SK-N-SH (cell line): ENCODE results near the gene PKP4. TPM values are rescaled to one million over a fixed set of nuclear protein-coding genes. Genes with fewer than 3 reads are reported as not detected.

Experiments
- CTCF ChIA-PET: fragments of 300-600, 350-600 bp; formaldehyde crosslinking; extraction: SDS; loops from one replicate; lab custom pipeline; 2021; lab: Yijun Ruan, JAX
- POLR2A ChIA-PET: fragments of 350-600 bp; sonication (Branson Sonifier 250); formaldehyde crosslinking; extraction: SDS; loops from one replicate; lab custom pipeline; 2020; ENCODE audit warnings: antibody characterized with exemption, inconsistent platforms; lab: Yijun Ruan, JAX
- DNase-seq: peaks from one replicate; pipeline ENCODE4 v3.0.0; 2012
- H2AFZ ChIP-seq: fragments of 200-600 bp; sonication (generic); 2 replicates; pipeline ENCODE4 v1.8.1; 2016; ENCODE audit warnings: antibody characterized with exemption, mild to moderate bottlenecking, low read depth
- H3F3A ChIP-seq: fragments of 200-600 bp; sonication (generic); replicated peaks from 2 replicates; pipeline ENCODE3; 2016; ENCODE audit warnings: antibody characterized with exemption, mild to moderate bottlenecking; ENCODE audit not compliant: insufficient read depth
- H3K27ac ChIP-seq, 2 experiments: fragments of 200-500 bp in 1 of 2; fragments of 200-600 bp in 1 of 2; sonication (Bioruptor generic) in 1 of 2; sonication (generic), shearing (Covaris generic) in 1 of 2; 2 replicates each; pipeline versions ENCODE4 v1.5.1 to v1.6.1; 2014 to 2016; ENCODE audit warnings: low read depth in 2 of 2, inconsistent platforms in 1 of 2, low read length in 1 of 2, mild to moderate bottlenecking in 1 of 2, mixed read lengths in 1 of 2
- H3K27me3 ChIP-seq: fragments of 200-600 bp; sonication (generic), shearing (Covaris generic); 2 replicates; pipeline ENCODE4 v1.6.1; 2016; ENCODE audit warnings: mixed run types; ENCODE audit not compliant: insufficient read depth
- H3K36me3 ChIP-seq, 2 experiments: fragments of 200-500 bp in 1 of 2; fragments of 200-600 bp in 1 of 2; sonication (Bioruptor generic) in 1 of 2; sonication (generic) in 1 of 2; replicated peaks in 1 of 2; 2 replicates each; pipeline versions ENCODE3 to v1.5.1; 2014 to 2016; ENCODE audit warnings: low read length in 1 of 2, mild to moderate bottlenecking in 1 of 2; ENCODE audit not compliant: insufficient read depth in 2 of 2, control insufficient read depth in 1 of 2
- H3K4me1 ChIP-seq, 2 experiments: fragments of 200-500 bp in 1 of 2; fragments of 200-600 bp in 1 of 2; sonication (Bioruptor generic) in 1 of 2; sonication (generic), shearing (Covaris generic) in 1 of 2; 2 replicates each; pipeline versions ENCODE4 v1.5.1 to v1.6.1; 2014 to 2016; ENCODE audit warnings: low read depth in 1 of 2, low read length in 1 of 2, mixed run types in 1 of 2; ENCODE audit not compliant: insufficient read depth in 2 of 2, control insufficient read depth in 1 of 2
- H3K4me2 ChIP-seq: fragments of 200-600 bp; sonication (generic), shearing (Covaris generic); 2 replicates; pipeline ENCODE4 v1.6.1; 2017; ENCODE audit warnings: mixed run types
- H3K4me3 ChIP-seq, 2 experiments: fragments of 200-500 bp in 1 of 2; fragments of 200-600 bp in 1 of 2; sonication (Bioruptor generic) in 1 of 2; sonication (generic), shearing (Covaris generic) in 1 of 2; 2 replicates each; pipeline versions ENCODE4 v1.5.1 to v1.8.1; 2014 to 2016; ENCODE audit warnings: low read depth in 2 of 2, inconsistent platforms in 1 of 2, low read length in 1 of 2, mild to moderate bottlenecking in 1 of 2, mixed read lengths in 1 of 2, moderate library complexity in 1 of 2
- H3K79me2 ChIP-seq: fragments of 200-600 bp; sonication (generic); 2 replicates; pipeline ENCODE4 v1.8.1; 2017; ENCODE audit warnings: mild to moderate bottlenecking; ENCODE audit not compliant: insufficient read depth
- H3K9ac ChIP-seq: fragments of 200-600 bp; sonication (generic); 2 replicates; pipeline ENCODE4 v1.6.1; 2017; ENCODE audit warnings: mixed run types
- H3K9me2 ChIP-seq: fragments of 200-600 bp; sonication (generic); 2 replicates; pipeline ENCODE4 v1.6.1; 2017; ENCODE audit warnings: mixed run types
- H3K9me3 ChIP-seq: fragments of 200-600 bp; sonication (generic); 2 replicates; pipeline ENCODE4 v1.6.1; 2017; ENCODE audit warnings: mixed run types, mild to moderate bottlenecking, moderate library complexity
- H4K20me1 ChIP-seq: fragments of 200-600 bp; sonication (generic); 2 replicates; pipeline ENCODE4 v1.6.1; 2017; ENCODE audit warnings: mild to moderate bottlenecking, mixed run types; ENCODE audit not compliant: insufficient read depth
- CHD2 ChIP-seq: fragments of 150-350 bp; IDR thresholded peaks from 2 replicates; pipeline ENCODE4 v1.6.1; 2018; ENCODE audit warnings: low read length; ENCODE audit not compliant: partially characterized antibody
- ELF1 ChIP-seq: IDR thresholded peaks from 2 replicates; pipeline ENCODE4 v1.4.0; 2012
- EZH2phosphoT487 ChIP-seq: fragments of 200-600 bp; sonication (generic); IDR thresholded peaks from 2 replicates; pipeline ENCODE4 v1.6.1; 2017; ENCODE audit warnings: low read depth, mixed run types, mild to moderate bottlenecking, antibody characterized with exemption, moderate library complexity, borderline replicate concordance
- FOSL2 ChIP-seq: IDR thresholded peaks from 2 replicates; pipeline ENCODE4 v1.4.0; 2012; ENCODE audit warnings: low read depth, mild to moderate bottlenecking, moderate library complexity, borderline replicate concordance
- FOXJ3 ChIP-seq: sonication (generic); formaldehyde crosslinking; IDR thresholded peaks from 2 replicates; pipeline ENCODE4 v1.5.1; 2020; ENCODE audit warnings: mild to moderate bottlenecking, missing genetic modification reagents
- GABPA ChIP-seq: IDR thresholded peaks from 2 replicates; pipeline ENCODE4 v1.4.0; 2012; ENCODE audit warnings: low read depth, mild to moderate bottlenecking
- GATA2 ChIP-seq: sonication (generic); formaldehyde crosslinking; IDR thresholded peaks from 2 replicates; pipeline ENCODE4 v1.5.0; 2020; ENCODE audit warnings: mild to moderate bottlenecking, missing genetic modification reagents
- MAX ChIP-seq: IDR thresholded peaks from 2 replicates; pipeline ENCODE4 v1.4.0; 2012; ENCODE audit warnings: low read depth
- MXI1 ChIP-seq: IDR thresholded peaks from 2 replicates; pipeline ENCODE4 v1.6.1; 2012; ENCODE audit warnings: mild to moderate bottlenecking, low read depth, low read length, improper control_type of control experiment
- NFIC ChIP-seq: IDR thresholded peaks from 2 replicates; pipeline ENCODE4 v1.4.0; 2012; ENCODE audit warnings: borderline replicate concordance
- PBX3 ChIP-seq: IDR thresholded peaks from 2 replicates; pipeline ENCODE4; 2012
- POLR2AphosphoS5 ChIP-seq: IDR thresholded peaks from 2 replicates; pipeline ENCODE4 v1.6.1; 2012; ENCODE audit warnings: low read depth, low read length
- RCOR1 ChIP-seq: fragments of 150-350 bp; IDR thresholded peaks from 2 replicates; pipeline ENCODE4 v1.6.1; 2017; ENCODE audit warnings: antibody characterized with exemption, low read length
- RXRA ChIP-seq: IDR thresholded peaks from 2 replicates; pipeline ENCODE4 v1.4.0; 2012; ENCODE audit warnings: low read depth, mild to moderate bottlenecking, borderline replicate concordance
- TEAD4 ChIP-seq: IDR thresholded peaks from 2 replicates; pipeline ENCODE4 v1.4.0; 2012; ENCODE audit warnings: mild to moderate bottlenecking, borderline replicate concordance; ENCODE audit not compliant: insufficient read depth
- USF1 ChIP-seq: IDR thresholded peaks from 2 replicates; pipeline ENCODE4 v1.4.0; 2012; ENCODE audit warnings: low read depth, borderline replicate concordance
- USF2 ChIP-seq: fragments of 150-350 bp; IDR thresholded peaks from 2 replicates; pipeline ENCODE4 v1.6.1; 2017; ENCODE audit warnings: antibody characterized with exemption, low read length, low read depth, borderline replicate concordance
- ZBTB33 ChIP-seq: IDR thresholded peaks from 2 replicates; pipeline ENCODE4 v1.4.0; 2012; ENCODE audit warnings: low read depth, borderline replicate concordance
- WGBS: methylation state at CpG from one replicate; pipeline ENCODE4 v1.1.6; 2017; ENCODE audit warnings: low lambda C conversion rate; 5-methylcytosine and 5-hydroxymethylcytosine counted together
- polyA plus RNA-seq, 3 experiments: library from polyadenylated mRNA; depleted of rRNA; stranded (reverse); fragments of >200 nt; gene quantifications; 2 replicates each; pipeline ENCODE4 v1.2.3, GENCODE V29; 2012

The PKP4 gene
- polyA plus RNA-seq, 1 of the 3 experiments (the other 2 are of a cell fraction) = 10.9 TPM

- no peaks in the 10 kb centered on the region for H3K27me3 ChIP-seq
- no peaks in the 10 kb centered on the region for H3K9me2 ChIP-seq
- H3K9ac ChIP-seq = no peak overlapping the region
- H3K27ac ChIP-seq = peak overlapping the region in 1 of 2 experiments; percentile 61; a peak in 1 of 4 replicates
- no peaks in the 10 kb centered on the region for H4K20me1 ChIP-seq
- POLR2A ChIA-PET = no interaction called here
- no peak overlapping the region for H3K4me2 ChIP-seq
- H3K4me3 ChIP-seq = no peak overlapping the region
- TF ChIP-seq ELF1 (no peak), CHD2 (no peak), USF2 (no peak), FOXJ3 (CRISPR knock-in tag) (no peak), EZH2phosphoT487 (no peak), RCOR1 (no peak), POLR2AphosphoS5 (no peak)
- TF ChIP-seq, all 33 proteins: peak for 0
- peak; percentile 33 for DNase-seq
- Histone ChIP-seq H3K79me2 (no peaks in the 10 kb centered on the region), H3K4me1 (peaks cover 13 to 23% of the 10 kb centered on the region in 2 experiments; a peak in 2 of 4 replicates), H3F3A (peaks cover 2% of the 10 kb centered on the region), H3K36me3 (peaks cover 0 to 50% of the 10 kb centered on the region in 2 experiments), H2AFZ (no peak overlapping the region), H3K9me3 (no peaks in the 10 kb centered on the region)
- WGBS = 90% methylated on average over 19 of the region's 19 CpGs
- CTCF ChIA-PET = interaction anchor here (0.6 to 1.4 kb wide), 3 partner anchors 13 to 647 kb away, joined by 3 to 4 read pairs (median 4); no protein-coding TSS in a partner anchor
Measured at GRCh38 chr2:158671360-158672245, 214.9 kb downstream of the PKP4 start.

- CTCF ChIA-PET = no interaction called here
- WGBS = 96% methylated on average over 3 of the region's 3 CpGs
- no peaks in the 10 kb centered on the region for H3K9me2 ChIP-seq
- TF ChIP-seq RXRA (no peak), ZBTB33 (no peak), TEAD4 (no peak), FOXJ3 (CRISPR knock-in tag) (no peak), GATA2 (CRISPR knock-in tag) (no peak), NFIC (no peak), USF1 (no peak), PBX3 (no peak), GABPA (no peak), FOSL2 (no peak), MAX (no peak), MXI1 (no peak), RCOR1 (no peak), USF2 (no peak)
Measured at GRCh38 chr2:158676295-158676694, 219.5 kb downstream of the PKP4 start.

More at GRCh38 chr2:158676295-158676694, 219.5 kb downstream of the PKP4 start:
- POLR2A ChIA-PET = no interaction called here
- Histone ChIP-seq H3K36me3 (peaks cover 17 to 56% of the 10 kb centered on the region in 2 experiments), H3F3A (no peaks in the 10 kb centered on the region), H4K20me1 (no peaks in the 10 kb centered on the region), H2AFZ (no peak overlapping the region), H3K4me3 (no peak overlapping the region), H3K27me3 (no peaks in the 10 kb centered on the region), H3K9ac (no peak overlapping the region), H3K9me3 (no peaks in the 10 kb centered on the region), H3K4me2 (no peak overlapping the region), H3K27ac (no peak overlapping the region), H3K79me2 (no peaks in the 10 kb centered on the region), H3K4me1 (peaks cover 0 to 12% of the 10 kb centered on the region in 2 experiments; a peak in 1 of 4 replicates)
- no peak for DNase-seq
